PC-3 (cell line): ENCODE results near the gene RASA4B. TPM values are rescaled to one million over a fixed set of nuclear protein-coding genes. Genes with fewer than 3 reads are reported as not detected.

Source experiments
- ATAC-seq: fragments of 200-7000 bp; cut with Tn5 transposase; 2 replicates; pipeline ENCODE4 v1.9.1; 2020; ENCODE audit warnings: mild to moderate bottlenecking, moderate library complexity
- BruUV-seq: library from RNA; stranded (reverse); fragments of 400-500 nt; replicated peaks from 2 replicates; lab custom pipeline; 2021; lab: Mats Ljungman, UMichigan
- CTCF ChIA-PET: fragments of 300-600 bp; sonication (Branson Sonifier 250); formaldehyde crosslinking; loops from one replicate; lab custom pipeline; 2022; ENCODE audit warnings: antibody characterized with exemption; lab: Charles Lee
- POLR2A ChIA-PET: fragments of 300-600 bp; sonication (Branson Sonifier 250); formaldehyde crosslinking; loops from one replicate; lab custom pipeline; 2022; ENCODE audit warnings: antibody characterized with exemption; ENCODE audit not compliant: unreplicated experiment; lab: Charles Lee
- DNase-seq: peaks from one replicate; pipeline ENCODE4 v3.0.0-alpha.2; 2015
- H2AFZ ChIP-seq: fragments of 300-600 bp; sonication (generic); 2 replicates; pipeline ENCODE4 v1.6.0; 2016; ENCODE audit warnings: antibody characterized with exemption, low read length
- H3F3A ChIP-seq: fragments of 300-600 bp; sonication (generic); one replicate; pipeline ENCODE4 v1.6.0; 2017; ENCODE audit warnings: antibody characterized with exemption, low read length, control low read depth, mild to moderate bottlenecking; ENCODE audit not compliant: unreplicated experiment
- H3K27ac ChIP-seq: fragments of 300-600 bp; sonication (generic); 2 replicates; pipeline ENCODE4 v1.5.1; 2016; ENCODE audit warnings: mild to moderate bottlenecking, low read length
- H3K27me3 ChIP-seq: fragments of 300-600 bp; sonication (generic); 2 replicates; pipeline ENCODE4 v1.6.1; 2016; ENCODE audit warnings: low read length, mixed read lengths
- H3K36me3 ChIP-seq: fragments of 300-600 bp; sonication (generic); 2 replicates; pipeline ENCODE4 v1.6.1; 2016; ENCODE audit warnings: low read depth, mixed run types, low read length, mixed read lengths
- H3K4me1 ChIP-seq: fragments of 300-600 bp; sonication (generic); 2 replicates; pipeline ENCODE4 v1.5.1; 2016; ENCODE audit warnings: low read length; ENCODE audit not compliant: insufficient read depth
- H3K4me2 ChIP-seq: fragments of 300-600 bp; sonication (generic); 2 replicates; pipeline ENCODE4 v1.6.0; 2016; ENCODE audit warnings: low read length
- H3K4me3 ChIP-seq: fragments of 300-600 bp; sonication (generic); 2 replicates; pipeline ENCODE4 v1.5.1; 2016; ENCODE audit warnings: mild to moderate bottlenecking, low read length, mixed read lengths
- H3K79me2 ChIP-seq: fragments of 300-600 bp; sonication (generic); 2 replicates; pipeline ENCODE4 v1.6.1; 2017; ENCODE audit warnings: low read length, mixed read lengths
- H3K9ac ChIP-seq: fragments of 300-600 bp; sonication (generic); 2 replicates; pipeline ENCODE4 v1.6.0; 2016; ENCODE audit warnings: mild to moderate bottlenecking, low read length
- H3K9me2 ChIP-seq: fragments of 300-600 bp; sonication (generic); replicated peaks from 2 replicates; pipeline ENCODE4 v1.6.1; 2016; ENCODE audit warnings: mixed run types, low read length, mixed read lengths
- H3K9me3 ChIP-seq: fragments of 300-600 bp; sonication (generic); 2 replicates; pipeline ENCODE4 v1.6.1; 2016; ENCODE audit warnings: low read length, mixed read lengths
- H4K20me1 ChIP-seq: fragments of 300-600 bp; sonication (generic); 2 replicates; pipeline ENCODE4 v1.6.1; 2016; ENCODE audit warnings: low read length, mixed read lengths
- CTCF ChIP-seq: fragments of 300-600 bp; sonication (generic); conservative IDR thresholded peaks from 2 replicates; pipeline ENCODE4 v1.5.1; 2017; ENCODE audit warnings: antibody characterized with exemption, low read depth, mild to moderate bottlenecking, low read length
- EZH2 ChIP-seq: fragments of 300-600 bp; sonication (generic); IDR thresholded peaks from one replicate; pipeline ENCODE4 v1.6.1; 2017; ENCODE audit warnings: antibody characterized with exemption, mild to moderate bottlenecking, low read length; ENCODE audit not compliant: unreplicated experiment
- EZH2phosphoT487 ChIP-seq: fragments of 300-600 bp; sonication (generic); IDR thresholded peaks from 2 replicates; pipeline ENCODE4 v1.6.1; 2018; ENCODE audit warnings: mild to moderate bottlenecking, antibody characterized with exemption, low read length, borderline replicate concordance
- intact Hi-C: fragments of 100-400 bp; cut with micrococcal nuclease; formaldehyde crosslinking; loops from 2 replicates; pipeline ENCODE4 v1.9.0; 2023
- total RNA-seq: library from RNA; depleted of rRNA; stranded (reverse); fragments of >200 nt; gene quantifications from 2 replicates; pipeline ENCODE4 v1.2.3, GENCODE V29; 2014

Gene RASA4B
- total RNA-seq, 1 experiment from 2014 or later: 10.2 TPM

GRCh38 chr7:102469972-102470825 is 47.4 kb downstream of the RASA4B start:
- Histone ChIP-seq H3F3A (no peaks in the 10 kb centered on the region), H4K20me1 (no peaks in the 10 kb centered on the region), H3K9me2 (no peaks in the 10 kb centered on the region), H2AFZ (no peak overlapping the region), H3K36me3 (no peaks in the 10 kb centered on the region; the same call in 1 of the 2 replicates), H3K27ac (no peak overlapping the region), H3K4me3 (no peak overlapping the region), H3K9ac (no peak overlapping the region), H3K79me2 (peaks cover 7% of the 10 kb centered on the region), H3K4me2 (no peak overlapping the region), H3K4me1 (peaks cover 6% of the 10 kb centered on the region; the same call in 1 of the 2 replicates), H3K27me3 (no peaks in the 10 kb centered on the region), H3K9me3 (no peaks in the 10 kb centered on the region)
- TF ChIP-seq EZH2 (no peak), CTCF (no peak), EZH2phosphoT487 (no peak)
- CTCF ChIA-PET: no interaction called here
- no TSS peak for BruUV-seq
- POLR2A ChIA-PET: no interaction called here
- no peak for DNase-seq
- no peak for ATAC-seq
- intact Hi-C loops: no loop called here

- Histone ChIP-seq H3K36me3 (no peaks in the 10 kb centered on the region; the same call in 1 of the 2 replicates), H3K79me2 (peaks cover 12% of the 10 kb centered on the region), H3K4me2 (no peak overlapping the region), H3K27me3 (no peaks in the 10 kb centered on the region), H3K4me3 (no peak overlapping the region), H2AFZ (no peak overlapping the region), H3F3A (no peaks in the 10 kb centered on the region), H3K9me2 (no peaks in the 10 kb centered on the region), H3K9me3 (no peaks in the 10 kb centered on the region), H3K27ac (no peak overlapping the region), H3K4me1 (peaks cover 6% of the 10 kb centered on the region; the same call in 1 of the 2 replicates), H3K9ac (no peak overlapping the region), H4K20me1 (no peaks in the 10 kb centered on the region)
- intact Hi-C loops: no loop called here
- ATAC-seq: no peak
- BruUV-seq: no TSS peak
- DNase-seq: no peak
- TF ChIP-seq CTCF: no peak
- no peak for TF ChIP-seq EZH2phosphoT487
- TF ChIP-seq EZH2: no peak
- CTCF ChIA-PET: no interaction called here
- POLR2A ChIA-PET: no interaction called here
These were observed 48.1 kb downstream of the RASA4B start for GRCh38 chr7:102469351-102469971.
